Mesendoderm (in vitro differentiated cells): ENCODE results near the gene FUCA1. TPM values are rescaled to one million over a fixed set of nuclear protein-coding genes. Genes with fewer than 3 reads are reported as not detected.

Experiments used
- DNase-seq: peaks from one replicate; pipeline ENCODE4 v3.0.0; 2013
- H2AK5ac ChIP-seq: 2 replicates; pipeline ENCODE4 v1.6.1; 2013; ENCODE audit warnings: low read length, inconsistent platforms
- H2BK120ac ChIP-seq: 2 replicates; pipeline ENCODE4 v1.6.1; 2013; ENCODE audit warnings: low read depth, mild to moderate bottlenecking, low read length, moderate library complexity, mixed read lengths
- H2BK15ac ChIP-seq: replicated peaks from 2 replicates; pipeline ENCODE4 v1.6.1; 2013; ENCODE audit warnings: low read depth, mild to moderate bottlenecking, moderate library complexity
- H2BK5ac ChIP-seq: 2 replicates; pipeline ENCODE4 v1.6.1; 2013; ENCODE audit warnings: low read length, inconsistent platforms
- H3K18ac ChIP-seq: 2 replicates; pipeline ENCODE4 v1.6.1; 2013; ENCODE audit warnings: mild to moderate bottlenecking, low read length, mixed read lengths
- H3K23ac ChIP-seq: one replicate; pipeline ENCODE4 v1.6.1; 2013; ENCODE audit warnings: low read length
- H3K27ac ChIP-seq: 2 replicates; pipeline ENCODE4 v1.5.1; 2013; ENCODE audit warnings: low read depth, mild to moderate bottlenecking, inconsistent platforms, low read length, moderate library complexity
- H3K27me3 ChIP-seq: 2 replicates; pipeline ENCODE4 v1.6.1; 2013; ENCODE audit warnings: low read length, control low read depth, mild to moderate bottlenecking, inconsistent platforms; ENCODE audit not compliant: insufficient read depth, poor library complexity
- H3K36me3 ChIP-seq: 2 replicates; pipeline ENCODE4 v1.6.1; 2013; ENCODE audit warnings: low read length, inconsistent platforms; ENCODE audit not compliant: control insufficient read depth, insufficient read depth
- H3K4ac ChIP-seq: one replicate; pipeline ENCODE4 v1.6.1; 2013; ENCODE audit warnings: low read depth, mild to moderate bottlenecking, low read length, moderate library complexity
- H3K4me1 ChIP-seq: 2 replicates; pipeline ENCODE4 v1.6.1; 2013; ENCODE audit warnings: low read depth, low read length, inconsistent platforms; ENCODE audit not compliant: control insufficient read depth
- H3K4me2 ChIP-seq: 2 replicates; pipeline ENCODE4 v1.6.1; 2013; ENCODE audit warnings: low read length
- H3K4me3 ChIP-seq: 2 replicates; pipeline ENCODE4 v1.5.1; 2013; ENCODE audit warnings: mild to moderate bottlenecking, low read length
- H3K56ac ChIP-seq: one replicate; pipeline ENCODE4 v1.6.1; 2013; ENCODE audit warnings: low read length
- H3K79me1 ChIP-seq: 2 replicates; pipeline ENCODE4 v1.6.1; 2013; ENCODE audit warnings: low read length, inconsistent platforms
- H3K79me2 ChIP-seq: 2 replicates; pipeline ENCODE4 v1.6.1; 2013; ENCODE audit warnings: mild to moderate bottlenecking, low read length; ENCODE audit not compliant: control insufficient read depth, insufficient read depth
- H3K9ac ChIP-seq: 2 replicates; pipeline ENCODE4 v1.6.1; 2013; ENCODE audit warnings: low read length, inconsistent platforms
- H4K5ac ChIP-seq: one replicate; pipeline ENCODE4 v1.6.1; 2013; ENCODE audit warnings: low read length
- H4K8ac ChIP-seq: one replicate; pipeline ENCODE4 v1.6.1; 2013; ENCODE audit warnings: low read depth, mild to moderate bottlenecking, control low read depth, low read length, moderate library complexity
- WGBS: extraction: QIAGEN DNeasy Blood & Tissue Kit; methylation state at CpG from one replicate; pipeline ENCODE4 v1.1.7; 2013; ENCODE audit warnings: low lambda C conversion rate, missing lambda C conversion rate; ENCODE audit not compliant: insufficient coverage; ENCODE audit errors: extremely low coverage; 5-methylcytosine and 5-hydroxymethylcytosine counted together
- polyA plus RNA-seq, 2 experiments: library from polyadenylated mRNA; stranded (reverse); fragments of 200-250 nt; gene quantifications; one replicate each; pipeline ENCODE4 v1.2.3, GENCODE V29; 2013

The FUCA1 gene
- polyA plus RNA-seq (2013, experiment 1 of 2): 2.4 TPM
- polyA plus RNA-seq (2013, experiment 2 of 2): 2.3 TPM

GRCh38 chr1:23867895-23868556 lies at the start of gene FUCA1:
Gene FUCA1 (minus strand): TSS chr1:23868290. CDS start chr1:23868286, 4 bp downstream.
- peak; percentile 96 for DNase-seq
- H2BK5ac ChIP-seq: no peak within 1 kb of the TSS
- no CpG with 5 or more reads among the region's 71 CpGs for WGBS

GRCh38 chr1:23916209-23917131 lies 48.4 kb upstream of the FUCA1 start:
- Histone ChIP-seq H3K79me1 (no peaks in the 10 kb centered on the region), H2BK120ac (no peak overlapping the region), H2BK5ac (no peak overlapping the region), H3K56ac (no peak overlapping the region), H3K79me2 (no peaks in the 10 kb centered on the region), H3K9ac (no peak overlapping the region), H3K4me2 (no peak overlapping the region), H4K8ac (no peak overlapping the region), H2BK15ac (no peak overlapping the region), H3K4me1 (no peaks in the 10 kb centered on the region), H3K4ac (no peak overlapping the region), H3K23ac (no peak overlapping the region), H3K18ac (no peak overlapping the region), H4K5ac (peak overlapping the region; percentile 56), H3K36me3 (no peaks in the 10 kb centered on the region), H3K4me3 (no peak overlapping the region), H3K27ac (no peak overlapping the region), H2AK5ac (no peak overlapping the region), H3K27me3 (no peaks in the 10 kb centered on the region)
- DNase-seq: peak; percentile 93
- no CpG with 5 or more reads among the region's 12 CpGs for WGBS

More at GRCh38 chr1:23867895-23868556, at the start of gene FUCA1:
- H3K4me1 ChIP-seq: no peaks in the 10 kb centered on the region
- H3K27me3 ChIP-seq: peaks cover 12% of the 10 kb centered on the region
- peak within 1 kb of the TSS; percentile 47 for H3K4me3 ChIP-seq
- no peak within 1 kb of the TSS for H4K8ac ChIP-seq
- H3K4me2 ChIP-seq: peak within 1 kb of the TSS; percentile 90
- H3K36me3 ChIP-seq: no peaks in the 10 kb centered on the region
- no peak within 1 kb of the TSS for H2BK15ac ChIP-seq
- H3K27ac ChIP-seq: no peak within 1 kb of the TSS
- H3K79me1 ChIP-seq: no peaks in the 10 kb centered on the region
- peak within 1 kb of the TSS; percentile 63 for H3K9ac ChIP-seq
- H3K56ac ChIP-seq: peak within 1 kb of the TSS; percentile 85
- H2AK5ac ChIP-seq: no peak within 1 kb of the TSS
- H3K23ac ChIP-seq: no peak within 1 kb of the TSS
- no peak within 1 kb of the TSS for H2BK120ac ChIP-seq
- H3K4ac ChIP-seq: no peak within 1 kb of the TSS
- no peaks in the 10 kb centered on the region for H3K79me2 ChIP-seq
- H3K18ac ChIP-seq: no peak within 1 kb of the TSS
- H4K5ac ChIP-seq: no peak within 1 kb of the TSS

- no peak overlapping the region for H4K5ac ChIP-seq
- no peak overlapping the region for H3K4me3 ChIP-seq
- H3K4me2 ChIP-seq: no peak overlapping the region
- H2AK5ac ChIP-seq: no peak overlapping the region
- no peak overlapping the region for H3K18ac ChIP-seq
- H3K27me3 ChIP-seq: no peaks in the 10 kb centered on the region
- H3K9ac ChIP-seq: no peak overlapping the region
- H3K56ac ChIP-seq: no peak overlapping the region
- WGBS: no CpG with 5 or more reads among the region's 5 CpGs
- no peaks in the 10 kb centered on the region for H3K4me1 ChIP-seq
- no peaks in the 10 kb centered on the region for H3K79me1 ChIP-seq
- no peak overlapping the region for H3K23ac ChIP-seq
- no peak overlapping the region for H2BK15ac ChIP-seq
- H2BK5ac ChIP-seq: no peak overlapping the region
- no peaks in the 10 kb centered on the region for H3K79me2 ChIP-seq
- no peaks in the 10 kb centered on the region for H3K36me3 ChIP-seq
- DNase-seq: no peak
- H3K4ac ChIP-seq: no peak overlapping the region
- no peak overlapping the region for H4K8ac ChIP-seq
- no peak overlapping the region for H3K27ac ChIP-seq
- no peak overlapping the region for H2BK120ac ChIP-seq
Measured at GRCh38 chr1:23915466-23915865, 47.4 kb upstream of the FUCA1 start.

- WGBS: no CpG with 5 or more reads among the region's 4 CpGs
Measured at GRCh38 chr1:23914921-23915320, 46.8 kb upstream of the FUCA1 start.

GRCh38 chr1:23913212-23913880 lies 45.3 kb upstream of the FUCA1 start, which contains the start of gene CNR2:
Gene CNR2 (minus strand): TSS chr1:23913362. CDS start chr1:23875617, 37,745 bp downstream.
- no peak within 1 kb of the TSS for H3K9ac ChIP-seq
- no peak within 1 kb of the TSS for H3K4ac ChIP-seq
- no peak within 1 kb of the TSS for H2BK120ac ChIP-seq
- no peak within 1 kb of the TSS for H4K8ac ChIP-seq
- DNase-seq: no peak
- H3K27ac ChIP-seq: no peak within 1 kb of the TSS
- no peak within 1 kb of the TSS for H2BK5ac ChIP-seq
- no peak within 1 kb of the TSS for H3K18ac ChIP-seq
- no peak within 1 kb of the TSS for H4K5ac ChIP-seq
- H3K4me1 ChIP-seq: no peaks in the 10 kb centered on the region
- H3K36me3 ChIP-seq: no peaks in the 10 kb centered on the region
- H3K4me3 ChIP-seq: no peak within 1 kb of the TSS
- H2BK15ac ChIP-seq: no peak within 1 kb of the TSS
- H3K4me2 ChIP-seq: no peak within 1 kb of the TSS
- no peak within 1 kb of the TSS for H3K56ac ChIP-seq
- no peaks in the 10 kb centered on the region for H3K79me1 ChIP-seq
- no peaks in the 10 kb centered on the region for H3K79me2 ChIP-seq
- H2AK5ac ChIP-seq: no peak within 1 kb of the TSS
- no peaks in the 10 kb centered on the region for H3K27me3 ChIP-seq
- H3K23ac ChIP-seq: no peak within 1 kb of the TSS
- WGBS: no CpG with 5 or more reads among the region's 7 CpGs

More at GRCh38 chr1:23914921-23915320, 46.8 kb upstream of the FUCA1 start:
- H3K27ac ChIP-seq: no peak overlapping the region
- no peak for DNase-seq
- H2BK120ac ChIP-seq: no peak overlapping the region
- H4K5ac ChIP-seq: no peak overlapping the region
- no peaks in the 10 kb centered on the region for H3K79me1 ChIP-seq
- H3K4ac ChIP-seq: no peak overlapping the region
- no peaks in the 10 kb centered on the region for H3K79me2 ChIP-seq
- H3K56ac ChIP-seq: no peak overlapping the region
- no peak overlapping the region for H2BK5ac ChIP-seq
- H3K4me1 ChIP-seq: no peaks in the 10 kb centered on the region
- H3K9ac ChIP-seq: no peak overlapping the region
- no peak overlapping the region for H2BK15ac ChIP-seq
- no peak overlapping the region for H3K4me3 ChIP-seq
- H3K23ac ChIP-seq: no peak overlapping the region
- H3K36me3 ChIP-seq: no peaks in the 10 kb centered on the region
- H2AK5ac ChIP-seq: no peak overlapping the region
- H4K8ac ChIP-seq: no peak overlapping the region
- no peaks in the 10 kb centered on the region for H3K27me3 ChIP-seq
- no peak overlapping the region for H3K4me2 ChIP-seq
- H3K18ac ChIP-seq: no peak overlapping the region
